Suprapubic skin (tissue), 4 donors: ENCODE measurements around the gene OTUD7B. TPM values are rescaled to one million over a fixed set of nuclear protein-coding genes. Genes with fewer than 3 reads are reported as not detected.
A peak's percentile ranks its signal among the peaks of the same experiment; 100 is the strongest.

Experiments
- DNase-seq, 2 donors: peaks; one replicate each; pipeline ENCODE4 v3.0.0-alpha.2; 2019; ENCODE audit warnings: low spot score in 2 of 2
- H3K27ac ChIP-seq: fragments of 200-600 bp; sonication (generic); one replicate; pipeline ENCODE4 v1.5.1; 2019
- H3K27me3 ChIP-seq: fragments of 200-600 bp; sonication (generic); one replicate; pipeline ENCODE4 v1.5.1; 2019
- H3K36me3 ChIP-seq: fragments of 200-600 bp; sonication (generic); one replicate; pipeline ENCODE4 v1.5.1; 2019
- H3K4me1 ChIP-seq: fragments of 200-600 bp; sonication (generic); one replicate; pipeline ENCODE4 v1.5.1; 2019
- H3K4me3 ChIP-seq: fragments of 200-600 bp; sonication (generic); one replicate; pipeline ENCODE4 v1.5.1; 2019; ENCODE audit warnings: mild to moderate bottlenecking
- H3K9me3 ChIP-seq: fragments of 200-600 bp; sonication (generic); one replicate; pipeline ENCODE4 v1.5.1; 2019
- EP300 ChIP-seq: sonication (generic); formaldehyde crosslinking; IDR thresholded peaks from one replicate; pipeline ENCODE4 v1.6.1; 2017; ENCODE audit warnings: antibody characterized with exemption
- POLR2A ChIP-seq, 2 donors: fragments of 450-650 bp; IDR thresholded peaks; one replicate each; pipeline ENCODE4 v1.6.1; 2017; ENCODE audit warnings: antibody characterized with exemption in 2 of 2, mild to moderate bottlenecking in 2 of 2, moderate library complexity in 2 of 2
- POLR2AphosphoS5 ChIP-seq, 3 donors: sonication (generic); formaldehyde crosslinking; IDR thresholded peaks; one replicate each; pipeline ENCODE4 v1.6.1; 2017; ENCODE audit warnings: antibody characterized with exemption in 3 of 3
- WGBS: methylation state at CpG from one replicate; pipeline ENCODE4 v1.1.5; 2018; 5-methylcytosine and 5-hydroxymethylcytosine counted together
- total RNA-seq, 4 donors: library from RNA; depleted of rRNA; stranded (reverse); fragments of >200 nt; gene quantifications; one replicate each; pipeline ENCODE4 v1.1.0, GENCODE V29; 2016
- TF ChIP-seq, protein P1 (sequence below), 2 donors: fragments of 200-600 bp in 1 of 2; fragments of 450-650 bp in 1 of 2; sonication (generic) in 1 of 2; IDR thresholded peaks; one replicate each; pipeline ENCODE4 v1.5.1; 2016 to 2019; ENCODE audit warnings: antibody characterized with exemption in 2 of 2, mild to moderate bottlenecking in 1 of 2, moderate library complexity in 1 of 2

Gene OTUD7B
- total RNA-seq, 4 donors from 2014 or later: 11.0 to 19.2 (median 15.0) TPM

- Histone ChIP-seq H3K36me3 (peaks cover 7% of the 10 kb centered on the region), H3K27me3 (no peaks in the 10 kb centered on the region), H3K27ac (peak overlapping the region; percentile 76), H3K4me1 (peaks cover 42% of the 10 kb centered on the region), H3K4me3 (no peak overlapping the region), H3K9me3 (no peaks in the 10 kb centered on the region)
- no peak for DNase-seq
- TF ChIP-seq POLR2A (IDR thresholded peaks at IDR 0.05) (no peak), POLR2AphosphoS5 (IDR thresholded peaks at IDR 0.05) (no peak), EP300 (no peak)
- TF ChIP-seq, protein P1, sequence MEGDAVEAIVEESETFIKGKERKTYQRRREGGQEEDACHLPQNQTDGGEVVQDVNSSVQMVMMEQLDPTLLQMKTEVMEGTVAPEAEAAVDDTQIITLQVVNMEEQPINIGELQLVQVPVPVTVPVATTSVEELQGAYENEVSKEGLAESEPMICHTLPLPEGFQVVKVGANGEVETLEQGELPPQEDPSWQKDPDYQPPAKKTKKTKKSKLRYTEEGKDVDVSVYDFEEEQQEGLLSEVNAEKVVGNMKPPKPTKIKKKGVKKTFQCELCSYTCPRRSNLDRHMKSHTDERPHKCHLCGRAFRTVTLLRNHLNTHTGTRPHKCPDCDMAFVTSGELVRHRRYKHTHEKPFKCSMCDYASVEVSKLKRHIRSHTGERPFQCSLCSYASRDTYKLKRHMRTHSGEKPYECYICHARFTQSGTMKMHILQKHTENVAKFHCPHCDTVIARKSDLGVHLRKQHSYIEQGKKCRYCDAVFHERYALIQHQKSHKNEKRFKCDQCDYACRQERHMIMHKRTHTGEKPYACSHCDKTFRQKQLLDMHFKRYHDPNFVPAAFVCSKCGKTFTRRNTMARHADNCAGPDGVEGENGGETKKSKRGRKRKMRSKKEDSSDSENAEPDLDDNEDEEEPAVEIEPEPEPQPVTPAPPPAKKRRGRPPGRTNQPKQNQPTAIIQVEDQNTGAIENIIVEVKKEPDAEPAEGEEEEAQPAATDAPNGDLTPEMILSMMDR (IDR thresholded peaks at IDR 0.05): no peak
Observed at GRCh38 chr1:149937759-149938158, 72.8 kb downstream of the OTUD7B start.

GRCh38 chr1:149936992-149937705, 73.4 kb downstream of the OTUD7B start:
- peak overlapping the region; percentile 47 for H3K4me3 ChIP-seq
- no peaks in the 10 kb centered on the region for H3K27me3 ChIP-seq
- peak overlapping the region; percentile 76 for H3K27ac ChIP-seq
- TF ChIP-seq, protein P1 (IDR thresholded peaks at IDR 0.05): no peak
- no peak for TF ChIP-seq POLR2A (IDR thresholded peaks at IDR 0.05)
- no peak for TF ChIP-seq POLR2AphosphoS5 (IDR thresholded peaks at IDR 0.05)
- no peak for TF ChIP-seq EP300
- H3K4me1 ChIP-seq: peaks cover 42% of the 10 kb centered on the region
- DNase-seq: no peak
- WGBS: 18% methylated on average over 8 of the region's 8 CpGs
- H3K9me3 ChIP-seq: no peaks in the 10 kb centered on the region
- peaks cover 11% of the 10 kb centered on the region for H3K36me3 ChIP-seq

- Histone ChIP-seq H3K36me3 (peaks cover 11% of the 10 kb centered on the region), H3K4me1 (peaks cover 40% of the 10 kb centered on the region), H3K9me3 (no peaks in the 10 kb centered on the region), H3K27ac (peak within 1 kb of the TSS; percentile 76), H3K27me3 (no peaks in the 10 kb centered on the region), H3K4me3 (peak within 1 kb of the TSS; percentile 47)
- TF ChIP-seq POLR2AphosphoS5 (IDR thresholded peaks at IDR 0.05) (no peak), POLR2A (IDR thresholded peaks at IDR 0.05) (no peak)
- no peak for DNase-seq
- 13% methylated on average over 18 of the region's 18 CpGs for WGBS
Observed at GRCh38 chr1:149936170-149936991, 74.1 kb downstream of the OTUD7B start, which contains the start of gene MTMR11. MTMR11 (minus strand) TSS chr1:149936879; CDS start chr1:149936647, 232 bp downstream.

- Histone ChIP-seq H3K4me1 (peaks cover 34% of the 10 kb centered on the region), H3K9me3 (no peaks in the 10 kb centered on the region), H3K4me3 (no peak overlapping the region), H3K27me3 (no peaks in the 10 kb centered on the region), H3K27ac (no peak overlapping the region), H3K36me3 (peaks cover 24% of the 10 kb centered on the region)
- 68% methylated on average over 2 of the region's 2 CpGs for WGBS
- DNase-seq: no peak
- no peak for TF ChIP-seq POLR2AphosphoS5 (IDR thresholded peaks at IDR 0.05)
- no peak for TF ChIP-seq EP300
- no peak for TF ChIP-seq POLR2A (IDR thresholded peaks at IDR 0.05)
- TF ChIP-seq, protein P1 (IDR thresholded peaks at IDR 0.05): no peak
Observed at GRCh38 chr1:149934356-149934755, 76.2 kb downstream of the OTUD7B start.

DNA sequence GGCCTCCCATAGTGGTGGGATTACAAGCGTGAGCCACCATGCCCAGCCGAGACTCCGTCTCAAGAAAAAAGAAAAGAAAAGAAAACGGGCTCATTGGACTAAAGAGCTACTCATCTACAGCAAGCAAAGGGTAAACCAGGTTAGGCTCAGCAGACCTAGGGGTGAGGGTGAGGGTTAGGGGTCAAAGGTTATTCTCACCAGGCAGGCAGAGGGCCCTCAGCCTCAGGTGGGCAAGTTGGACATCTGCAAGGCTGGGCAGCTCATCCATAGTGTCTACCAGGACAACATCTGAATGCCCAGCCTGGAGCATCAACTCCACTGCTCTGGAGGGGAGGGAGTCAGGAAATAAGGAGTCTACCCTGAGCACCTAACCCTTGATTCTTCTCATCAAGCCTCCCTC, 77.3 kb downstream of the OTUD7B start:
- Histone ChIP-seq H3K4me1 (peaks cover 33% of the 10 kb centered on the region), H3K27ac (no peak overlapping the region), H3K36me3 (peaks cover 24% of the 10 kb centered on the region), H3K4me3 (no peak overlapping the region), H3K27me3 (no peaks in the 10 kb centered on the region), H3K9me3 (no peaks in the 10 kb centered on the region)
- WGBS: 96% methylated on average over 4 of the region's 4 CpGs
- TF ChIP-seq, protein P1 (IDR thresholded peaks at IDR 0.05): no peak
- TF ChIP-seq POLR2A (IDR thresholded peaks at IDR 0.05) (no peak), POLR2AphosphoS5 (IDR thresholded peaks at IDR 0.05) (no peak), EP300 (no peak)
- no peak for DNase-seq
